Spleen (tissue), 11 donors: ENCODE results near the gene LYZL4. TPM values are rescaled to one million over a fixed set of nuclear protein-coding genes. Genes with fewer than 3 reads are reported as not detected.

Experiments used
- DNase-seq: peaks from one replicate; pipeline ENCODE4 v3.0.0-alpha.2; 2020
- H3K27ac ChIP-seq, 8 donors: fragments of 200-600 bp; sonication (generic) in 7 of 8; 1 replicate in 4 of 8; 2 replicates in 4 of 8; pipeline versions ENCODE4 v1.5.0 to v1.8.0; 2016 to 2021; ENCODE audit warnings: inconsistent platforms in 4 of 8, mild to moderate bottlenecking in 4 of 8, moderate library complexity in 1 of 8
- H3K27me3 ChIP-seq, 7 donors: fragments of 200-600 bp; sonication (generic) in 6 of 7; replicated peaks in 1 of 7; 1 replicate in 4 of 7; 2 replicates in 3 of 7; pipeline versions ENCODE4 v1.5.0 to v1.8.0; 2016 to 2021; ENCODE audit warnings: inconsistent platforms in 3 of 7, mild to moderate bottlenecking in 1 of 7
- H3K36me3 ChIP-seq, 6 donors: fragments of 200-600 bp; sonication (generic) in 5 of 6; 1 replicate in 4 of 6; 2 replicates in 2 of 6; pipeline versions ENCODE4 v1.5.0 to v1.8.0; 2016 to 2021; ENCODE audit warnings: inconsistent platforms in 2 of 6
- H3K4me1 ChIP-seq, 6 donors: fragments of 200-600 bp; sonication (generic) in 5 of 6; 1 replicate in 3 of 6; 2 replicates in 3 of 6; pipeline versions ENCODE4 v1.5.0 to v1.8.0; 2016 to 2021; ENCODE audit warnings: inconsistent platforms in 3 of 6
- H3K4me3 ChIP-seq, 8 donors: fragments of 200-600 bp; sonication (generic) in 7 of 8; 1 replicate in 4 of 8; 2 replicates in 4 of 8; pipeline versions ENCODE4 v1.5.0 to v1.8.0; 2016 to 2021; ENCODE audit warnings: inconsistent platforms in 4 of 8, mild to moderate bottlenecking in 4 of 8, moderate library complexity in 2 of 8
- H3K9me3 ChIP-seq, 8 donors: fragments of 200-600 bp; sonication (generic) in 7 of 8; 1 replicate in 4 of 8; 2 replicates in 4 of 8; pipeline versions ENCODE4 v1.5.0 to v1.8.0; 2016 to 2021; ENCODE audit warnings: inconsistent platforms in 4 of 8
- POLR2A ChIP-seq, 3 donors: fragments of 450-650 bp; IDR thresholded peaks; one replicate each; pipeline ENCODE4 v1.5.1; 2017; ENCODE audit warnings: antibody characterized with exemption in 3 of 3, mild to moderate bottlenecking in 1 of 3
- POLR2AphosphoS5 ChIP-seq, 3 donors: sonication (generic); formaldehyde crosslinking; IDR thresholded peaks; one replicate each; pipeline ENCODE4 v1.5.1; 2017; ENCODE audit warnings: antibody characterized with exemption in 3 of 3
- WGBS, 5 donors: extraction: QIAGEN DNeasy Blood & Tissue Kit in 3 of 5; methylation state at CpG; one replicate each; pipeline versions ENCODE4 v1.1.5 to v1.1.7; 2013 to 2018; 5-methylcytosine and 5-hydroxymethylcytosine counted together
- intact Hi-C: fragments of 100-400 bp; cut with DNase I; formaldehyde crosslinking; loops from one replicate; pipeline ENCODE4 v1.15.0; 2023; ENCODE audit warnings: low total_unique reads
- polyA plus RNA-seq, 3 donors: library from polyadenylated mRNA; stranded (reverse); fragments of 200-250 nt; gene quantifications; one replicate each; pipeline ENCODE4 v1.2.1, GENCODE V29; 2013
- total RNA-seq, 7 donors: library from RNA; depleted of rRNA in 3 of 7; stranded (reverse); fragments of >200 nt in 3 of 7; fragmentation: NEBNext Ultra II Directional in 4 of 7; extraction: Animal tissue kit (Norgen Biotek cat#: 25700) in 4 of 7; gene quantifications; one replicate each; pipeline versions ENCODE4 v1.1.0 to v1.2.1, GENCODE V29; 2016 to 2021
- TF ChIP-seq, protein P1 (sequence below), 11 experiments: fragments of 200-600 bp in 7 of 11; fragments of 450-650 bp in 4 of 11; sonication (generic) in 4 of 11; IDR thresholded peaks in 8 of 11; conservative IDR thresholded peaks in 3 of 11; 1 replicate in 7 of 11; 2 replicates in 4 of 11; pipeline versions ENCODE4 v1.4.0 to v1.8.0; 2016 to 2021; ENCODE audit warnings: antibody characterized with exemption in 11 of 11, inconsistent platforms in 4 of 11, mild to moderate bottlenecking in 1 of 11
- donor health status: healthy with polysubstance abuse.
- donor health status: DM: no; HTN: no; CAD: no; lungs with moderate emphysema.
- donor health status: DM: no; HTN: no; CAD: no.
- donor health status: Bipolar disorder and iron deficiency.
- donor health status: healthy.
- donor health status: DM: no; HTN: no; CAD: no.
- donor health status: DM: yes; HTN: yes; CAD: no.

LYZL4 gene
- total and polyA plus RNA-seq, 10 donors, result 0.45 to 0.76 TPM; not detected in 8

DNA sequence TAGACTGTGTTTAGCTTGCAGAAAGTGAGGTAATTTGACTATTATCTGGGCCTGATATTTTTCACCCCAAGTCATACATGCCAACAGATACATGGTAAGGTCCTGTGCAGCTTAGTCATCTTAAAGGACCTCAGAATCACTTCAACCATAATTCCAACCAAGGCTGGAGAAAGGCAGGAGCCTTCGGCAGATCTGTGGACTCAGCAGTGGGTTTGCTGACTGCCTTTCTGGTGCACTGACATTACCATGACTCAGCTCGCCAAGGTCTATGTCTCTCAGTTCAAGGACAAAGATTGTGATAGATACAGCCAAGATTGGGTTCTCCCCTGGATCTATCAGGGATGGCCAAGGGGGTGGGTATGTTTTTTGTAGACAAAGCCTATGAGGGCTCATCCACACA lies 32.7 kb downstream of the LYZL4 start:
- no peak for DNase-seq
- Histone ChIP-seq H3K4me1 (peaks cover 0 to 4% (median 0%) of the 10 kb centered on the region in 6 donors), H3K27ac (no peak overlapping the region), H3K36me3 (no peaks in the 10 kb centered on the region), H3K9me3 (no peaks in the 10 kb centered on the region), H3K27me3 (peaks cover 0 to 4% (median 0%) of the 10 kb centered on the region in 7 donors), H3K4me3 (no peak overlapping the region)
- WGBS, 5 donors, result 83 to 92% (median 89%) methylated on average over 2 of the region's 2 CpGs
- TF ChIP-seq POLR2AphosphoS5 (IDR thresholded peaks at IDR 0.05), result no peak
- TF ChIP-seq, protein P1, sequence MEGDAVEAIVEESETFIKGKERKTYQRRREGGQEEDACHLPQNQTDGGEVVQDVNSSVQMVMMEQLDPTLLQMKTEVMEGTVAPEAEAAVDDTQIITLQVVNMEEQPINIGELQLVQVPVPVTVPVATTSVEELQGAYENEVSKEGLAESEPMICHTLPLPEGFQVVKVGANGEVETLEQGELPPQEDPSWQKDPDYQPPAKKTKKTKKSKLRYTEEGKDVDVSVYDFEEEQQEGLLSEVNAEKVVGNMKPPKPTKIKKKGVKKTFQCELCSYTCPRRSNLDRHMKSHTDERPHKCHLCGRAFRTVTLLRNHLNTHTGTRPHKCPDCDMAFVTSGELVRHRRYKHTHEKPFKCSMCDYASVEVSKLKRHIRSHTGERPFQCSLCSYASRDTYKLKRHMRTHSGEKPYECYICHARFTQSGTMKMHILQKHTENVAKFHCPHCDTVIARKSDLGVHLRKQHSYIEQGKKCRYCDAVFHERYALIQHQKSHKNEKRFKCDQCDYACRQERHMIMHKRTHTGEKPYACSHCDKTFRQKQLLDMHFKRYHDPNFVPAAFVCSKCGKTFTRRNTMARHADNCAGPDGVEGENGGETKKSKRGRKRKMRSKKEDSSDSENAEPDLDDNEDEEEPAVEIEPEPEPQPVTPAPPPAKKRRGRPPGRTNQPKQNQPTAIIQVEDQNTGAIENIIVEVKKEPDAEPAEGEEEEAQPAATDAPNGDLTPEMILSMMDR (IDR thresholded peaks at IDR 0.05 in 8 of 11, conservative IDR thresholded peaks at IDR 0.05 in 3 of 11), result no peak
- TF ChIP-seq POLR2A (IDR thresholded peaks at IDR 0.05), result no peak
- intact Hi-C loops, result no loop called here

- no peak overlapping the region for H3K27ac ChIP-seq
- intact Hi-C loops, result no loop called here
- no peaks in the 10 kb centered on the region for H3K9me3 ChIP-seq
- H3K27me3 ChIP-seq, result peaks cover 0 to 5% (median 0%) of the 10 kb centered on the region in 7 donors
- no peak for DNase-seq
- H3K4me1 ChIP-seq, result peaks cover 0 to 4% (median 0%) of the 10 kb centered on the region in 6 donors
- H3K4me3 ChIP-seq, result no peak overlapping the region
- 44 to 65% (median 60%) methylated on average over 4 of the region's 4 CpGs for WGBS, 5 donors
- TF ChIP-seq, protein P1 (IDR thresholded peaks at IDR 0.05 in 8 of 11, conservative IDR thresholded peaks at IDR 0.05 in 3 of 11), result no peak
- TF ChIP-seq POLR2AphosphoS5 (IDR thresholded peaks at IDR 0.05), result no peak
- no peaks in the 10 kb centered on the region for H3K36me3 ChIP-seq
These were observed 34.0 kb downstream of the LYZL4 start for GRCh38 chr3:42376344-42376798.

DNA sequence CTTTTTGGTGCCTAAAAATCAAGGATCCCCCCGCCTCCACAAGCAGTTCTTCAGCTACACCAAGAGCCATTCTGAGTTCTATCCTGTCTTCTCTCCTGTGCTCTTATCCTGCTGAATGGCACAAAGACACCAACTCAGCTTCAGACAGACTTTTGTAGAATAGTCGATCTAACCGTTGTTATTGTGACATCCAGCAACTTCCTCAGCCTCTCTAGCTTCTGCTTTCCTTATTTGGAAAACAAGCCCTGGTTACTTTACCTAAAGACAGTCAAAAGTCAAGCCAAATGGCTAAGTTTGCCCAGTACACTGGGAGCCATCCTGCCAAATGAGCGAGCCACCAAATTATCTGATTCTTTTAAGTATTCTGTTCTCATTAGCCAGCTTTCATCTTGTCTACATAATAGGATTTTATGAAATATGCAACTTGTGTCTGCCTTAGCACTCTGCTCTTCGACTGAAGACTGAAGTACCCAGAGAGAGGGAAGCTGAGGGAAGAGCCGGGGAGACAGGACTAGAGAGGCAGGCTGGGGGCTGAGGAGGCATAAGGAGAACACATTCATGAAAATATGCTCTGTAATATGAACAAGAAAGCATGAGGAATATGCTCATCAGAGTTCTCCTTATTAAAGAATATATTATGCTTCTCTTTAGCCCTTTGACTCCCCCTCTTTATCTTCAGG lies 35.1 kb downstream of the LYZL4 start:
- Histone ChIP-seq H3K27me3 (peaks cover 0 to 5% (median 0%) of the 10 kb centered on the region in 7 donors), H3K27ac (no peak overlapping the region), H3K4me3 (no peak overlapping the region), H3K4me1 (peaks cover 0 to 4% (median 0%) of the 10 kb centered on the region in 6 donors), H3K36me3 (no peaks in the 10 kb centered on the region), H3K9me3 (no peaks in the 10 kb centered on the region)
- intact Hi-C loops, result no loop called here
- 39 to 57% (median 46%) methylated on average over 6 of the region's 6 CpGs for whole genome bisulfite sequencing, 5 donors
- DNase-seq, result no peak
- TF ChIP-seq, protein P1 (IDR thresholded peaks at IDR 0.05 in 8 of 11, conservative IDR thresholded peaks at IDR 0.05 in 3 of 11), result no peak
- no peak for TF ChIP-seq POLR2A (IDR thresholded peaks at IDR 0.05)
- TF ChIP-seq POLR2AphosphoS5 (IDR thresholded peaks at IDR 0.05), result no peak

DNA sequence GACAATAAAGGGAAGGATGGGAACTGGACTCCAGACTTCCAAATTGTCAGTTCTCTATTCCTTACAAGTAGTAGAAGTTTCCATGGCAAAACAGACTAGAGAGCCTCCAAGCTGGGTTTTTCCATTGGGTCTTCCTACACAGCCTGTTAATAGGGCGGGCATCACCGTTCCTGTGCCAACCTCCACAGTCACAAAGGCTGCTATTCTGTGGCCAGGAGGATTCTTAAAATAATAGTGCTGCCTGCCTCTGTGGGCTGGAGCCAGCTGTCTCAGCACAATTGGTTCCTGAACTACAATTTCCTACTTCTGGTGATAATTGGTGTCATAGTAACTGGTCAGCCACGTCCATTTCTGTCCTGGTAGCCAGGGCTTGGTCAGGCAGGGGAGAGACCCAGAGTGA lies 38.6 kb downstream of the LYZL4 start:
- no peak for DNase-seq
- WGBS, 5 donors, result 59 to 86% (median 71%) methylated on average over 3 of the region's 3 CpGs
- TF ChIP-seq POLR2A (IDR thresholded peaks at IDR 0.05) (no peak), POLR2AphosphoS5 (IDR thresholded peaks at IDR 0.05) (no peak)
- TF ChIP-seq, protein P1 (IDR thresholded peaks at IDR 0.05 in 8 of 11, conservative IDR thresholded peaks at IDR 0.05 in 3 of 11), result no peak
- no peak overlapping the region for H3K27ac ChIP-seq
- intact Hi-C loops, result no loop called here
- H3K27me3 ChIP-seq, result peaks cover 0 to 5% (median 0%) of the 10 kb centered on the region in 7 donors
- H3K9me3 ChIP-seq, result no peaks in the 10 kb centered on the region
- no peaks in the 10 kb centered on the region for H3K36me3 ChIP-seq
- no peak overlapping the region for H3K4me3 ChIP-seq
- peaks cover 0 to 13% (median 2%) of the 10 kb centered on the region in 6 donors for H3K4me1 ChIP-seq
